ENCODE data around the gene SPAG16. TPM values are rescaled to one million over a fixed set of nuclear protein-coding genes. Genes with fewer than 3 reads are reported as not detected.
"Not testable (repeated sequence)": the region's sequence is repeated elsewhere in the genome, so short reads cannot be mapped to it uniquely, and the experiment has no call there.

The SPAG16 gene
- total RNA-seq, 4 donors from 2014 or later = 25.5 to 42.7 (median 27.8) TPM

GRCh38 chr2:213320604-213321003 lies 36.3 kb downstream of the SPAG16 start:
- WGBS, 2 donors = 96% methylated on average over 2 of the region's 2 CpGs
- Histone ChIP-seq H3K4me1 (no peaks in the 10 kb centered on the region), H3K36me3 (peaks cover 0 to 66% (median 0%) of the 10 kb centered on the region in 3 donors), H3K27ac (no peak overlapping the region), H3K4me3 (no peak overlapping the region), H3K27me3 (no peaks in the 10 kb centered on the region), H3K9me3 (peaks cover 0 to 8% (median 0%) of the 10 kb centered on the region in 4 donors)
- TF ChIP-seq CTCF (IDR thresholded peaks at IDR 0.05) (no peak), POLR2A (IDR thresholded peaks at IDR 0.05) (no peak), EP300 (IDR thresholded peaks at IDR 0.05) (no peak)
- no peak for DNase-seq (ENCODE audit: low spot score in 2 of 2)

GRCh38 chr2:213336253-213336770 lies 52.0 kb downstream of the SPAG16 start:
- Histone ChIP-seq H3K9me3 (peaks cover 0 to 67% (median 25%) of the 10 kb centered on the region in 4 donors), H3K27me3 (no peaks in the 10 kb centered on the region), H3K36me3 (peaks cover 0 to under 1% (median 0%) of the 10 kb centered on the region in 3 donors), H3K4me1 (no peaks in the 10 kb centered on the region), H3K4me3 (no peak overlapping the region), H3K27ac (no peak overlapping the region)
- no peak for DNase-seq (ENCODE audit: low spot score in 2 of 2)
- 93 to 100% methylated on average over 4 of the region's 4 CpGs for WGBS, 2 donors
- TF ChIP-seq POLR2A (IDR thresholded peaks at IDR 0.05) (no peak), CTCF (IDR thresholded peaks at IDR 0.05) (no peak), EP300 (IDR thresholded peaks at IDR 0.05) (no peak)

GRCh38 chr2:213353419-213353818 lies 69.2 kb downstream of the SPAG16 start:
- H3K9me3 ChIP-seq = peaks cover 0 to 37% (median 2%) of the 10 kb centered on the region in 4 donors

GRCh38 chr2:213376644-213377043 lies 92.4 kb downstream of the SPAG16 start:
- Histone ChIP-seq H3K27me3 (no peaks in the 10 kb centered on the region), H3K4me3 (no peak overlapping the region), H3K9me3 (no peaks in the 10 kb centered on the region), H3K4me1 (no peaks in the 10 kb centered on the region), H3K27ac (no peak overlapping the region), H3K36me3 (no peaks in the 10 kb centered on the region)
- WGBS, 2 donors = 91 to 100% methylated on average over 1 of the region's 1 CpG
- no peak for DNase-seq (ENCODE audit: low spot score in 2 of 2)
- no peak for TF ChIP-seq EP300 (IDR thresholded peaks at IDR 0.05)
- TF ChIP-seq CTCF (IDR thresholded peaks at IDR 0.05) = no peak
- no peak for TF ChIP-seq POLR2A (IDR thresholded peaks at IDR 0.05)

More at GRCh38 chr2:213353419-213353818, 69.2 kb downstream of the SPAG16 start:
- peaks cover 0 to 14% (median 0%) of the 10 kb centered on the region in 3 donors for H3K36me3 ChIP-seq
- H3K27me3 ChIP-seq = no peaks in the 10 kb centered on the region
- WGBS, 2 donors = 88 to 90% methylated on average over 2 of the region's 2 CpGs
- no peak overlapping the region for H3K27ac ChIP-seq
- no peak overlapping the region for H3K4me3 ChIP-seq
- H3K4me1 ChIP-seq = no peaks in the 10 kb centered on the region
- TF ChIP-seq EP300 (IDR thresholded peaks at IDR 0.05) (no peak), POLR2A (IDR thresholded peaks at IDR 0.05) (no peak), CTCF (IDR thresholded peaks at IDR 0.05) (no peak)
- no peak for DNase-seq (ENCODE audit: low spot score in 2 of 2)

GRCh38 chr2:213407027-213407426 lies 122.8 kb downstream of the SPAG16 start:
- not testable (repeated sequence) for H3K36me3 ChIP-seq; H3K27ac ChIP-seq; H3K4me3 ChIP-seq; H3K9me3 ChIP-seq; DNase-seq (ENCODE audit: low spot score in 2 of 2); H3K27me3 ChIP-seq; H3K4me1 ChIP-seq
- WGBS, 2 donors = 95 to 99% methylated on average over 9 of the region's 9 CpGs

GRCh38 chr2:213408426-213409070 lies 124.3 kb downstream of the SPAG16 start:
- H3K27ac ChIP-seq; DNase-seq (ENCODE audit: low spot score in 2 of 2); H3K27me3 ChIP-seq; H3K36me3 ChIP-seq; H3K4me1 ChIP-seq; H3K4me3 ChIP-seq; H3K9me3 ChIP-seq: not testable (repeated sequence)
- WGBS, 2 donors = 43 to 62% methylated on average over 6 of the region's 6 CpGs

GRCh38 chr2:213410687-213411086 lies 126.4 kb downstream of the SPAG16 start:
- H3K4me1 ChIP-seq = not testable (repeated sequence)
- 89 to 92% methylated on average over 9 of the region's 9 CpGs for WGBS, 2 donors

More at GRCh38 chr2:213410687-213411086, 126.4 kb downstream of the SPAG16 start:
- not testable (repeated sequence) for H3K27me3 ChIP-seq; H3K4me3 ChIP-seq; H3K9me3 ChIP-seq; DNase-seq (ENCODE audit: low spot score in 2 of 2); H3K27ac ChIP-seq; H3K36me3 ChIP-seq

All from tibial nerve (tissue), 4 donors.